ENCODE measurements around the gene PACS2.

Gene PACS2

DNA sequence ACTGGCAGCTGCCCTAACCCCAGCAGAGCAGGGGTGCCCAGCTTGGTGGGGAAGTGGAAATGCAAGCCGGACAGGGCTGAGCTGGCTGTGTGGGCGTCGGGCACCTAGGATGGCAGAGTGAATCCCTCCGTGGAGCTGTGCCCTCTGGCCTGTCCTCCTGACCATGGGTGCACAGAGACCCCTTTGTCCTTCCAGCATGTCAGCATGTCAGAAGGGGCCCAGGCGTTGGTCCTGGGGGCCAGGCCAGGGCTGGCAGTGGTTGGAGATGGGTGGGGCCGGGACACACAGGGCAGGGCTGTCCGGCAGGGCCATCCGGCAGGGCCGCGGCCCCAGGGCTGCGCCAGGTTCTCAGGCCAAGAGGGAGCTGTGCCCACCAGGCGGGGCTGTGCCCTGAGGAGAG is 75.0 kb downstream of the PACS2 start:
- no peaks in the 10 kb centered on the region for H3K27me3 ChIP-seq (ENCODE audit: insufficient read depth, poor library complexity, severe bottlenecking)
- no peak for DNase-seq (ENCODE audit: low read depth in 1 of 2, low spot score in 1 of 2)
- H3K27ac ChIP-seq (replicated peaks), result peak overlapping the region; percentile 70
- TF ChIP-seq GABPA (IDR thresholded peaks at IDR 0.05; ENCODE audit: low read depth) (no peak), POLR2AphosphoS5 (IDR thresholded peaks at IDR 0.05; ENCODE audit: low read depth) (no peak), SPI1 (IDR thresholded peaks at IDR 0.05; ENCODE audit: borderline replicate concordance, low read depth) (no peak)
- TF ChIP-seq, protein P1, sequence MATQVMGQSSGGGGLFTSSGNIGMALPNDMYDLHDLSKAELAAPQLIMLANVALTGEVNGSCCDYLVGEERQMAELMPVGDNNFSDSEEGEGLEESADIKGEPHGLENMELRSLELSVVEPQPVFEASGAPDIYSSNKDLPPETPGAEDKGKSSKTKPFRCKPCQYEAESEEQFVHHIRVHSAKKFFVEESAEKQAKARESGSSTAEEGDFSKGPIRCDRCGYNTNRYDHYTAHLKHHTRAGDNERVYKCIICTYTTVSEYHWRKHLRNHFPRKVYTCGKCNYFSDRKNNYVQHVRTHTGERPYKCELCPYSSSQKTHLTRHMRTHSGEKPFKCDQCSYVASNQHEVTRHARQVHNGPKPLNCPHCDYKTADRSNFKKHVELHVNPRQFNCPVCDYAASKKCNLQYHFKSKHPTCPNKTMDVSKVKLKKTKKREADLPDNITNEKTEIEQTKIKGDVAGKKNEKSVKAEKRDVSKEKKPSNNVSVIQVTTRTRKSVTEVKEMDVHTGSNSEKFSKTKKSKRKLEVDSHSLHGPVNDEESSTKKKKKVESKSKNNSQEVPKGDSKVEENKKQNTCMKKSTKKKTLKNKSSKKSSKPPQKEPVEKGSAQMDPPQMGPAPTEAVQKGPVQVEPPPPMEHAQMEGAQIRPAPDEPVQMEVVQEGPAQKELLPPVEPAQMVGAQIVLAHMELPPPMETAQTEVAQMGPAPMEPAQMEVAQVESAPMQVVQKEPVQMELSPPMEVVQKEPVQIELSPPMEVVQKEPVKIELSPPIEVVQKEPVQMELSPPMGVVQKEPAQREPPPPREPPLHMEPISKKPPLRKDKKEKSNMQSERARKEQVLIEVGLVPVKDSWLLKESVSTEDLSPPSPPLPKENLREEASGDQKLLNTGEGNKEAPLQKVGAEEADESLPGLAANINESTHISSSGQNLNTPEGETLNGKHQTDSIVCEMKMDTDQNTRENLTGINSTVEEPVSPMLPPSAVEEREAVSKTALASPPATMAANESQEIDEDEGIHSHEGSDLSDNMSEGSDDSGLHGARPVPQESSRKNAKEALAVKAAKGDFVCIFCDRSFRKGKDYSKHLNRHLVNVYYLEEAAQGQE (IDR thresholded peaks at IDR 0.05; ENCODE audit: insufficient replicate concordance, low read depth), result no peak
- H3K4me3 ChIP-seq (replicated peaks; ENCODE audit: insufficient read depth, low read length), result no peak overlapping the region

DNA sequence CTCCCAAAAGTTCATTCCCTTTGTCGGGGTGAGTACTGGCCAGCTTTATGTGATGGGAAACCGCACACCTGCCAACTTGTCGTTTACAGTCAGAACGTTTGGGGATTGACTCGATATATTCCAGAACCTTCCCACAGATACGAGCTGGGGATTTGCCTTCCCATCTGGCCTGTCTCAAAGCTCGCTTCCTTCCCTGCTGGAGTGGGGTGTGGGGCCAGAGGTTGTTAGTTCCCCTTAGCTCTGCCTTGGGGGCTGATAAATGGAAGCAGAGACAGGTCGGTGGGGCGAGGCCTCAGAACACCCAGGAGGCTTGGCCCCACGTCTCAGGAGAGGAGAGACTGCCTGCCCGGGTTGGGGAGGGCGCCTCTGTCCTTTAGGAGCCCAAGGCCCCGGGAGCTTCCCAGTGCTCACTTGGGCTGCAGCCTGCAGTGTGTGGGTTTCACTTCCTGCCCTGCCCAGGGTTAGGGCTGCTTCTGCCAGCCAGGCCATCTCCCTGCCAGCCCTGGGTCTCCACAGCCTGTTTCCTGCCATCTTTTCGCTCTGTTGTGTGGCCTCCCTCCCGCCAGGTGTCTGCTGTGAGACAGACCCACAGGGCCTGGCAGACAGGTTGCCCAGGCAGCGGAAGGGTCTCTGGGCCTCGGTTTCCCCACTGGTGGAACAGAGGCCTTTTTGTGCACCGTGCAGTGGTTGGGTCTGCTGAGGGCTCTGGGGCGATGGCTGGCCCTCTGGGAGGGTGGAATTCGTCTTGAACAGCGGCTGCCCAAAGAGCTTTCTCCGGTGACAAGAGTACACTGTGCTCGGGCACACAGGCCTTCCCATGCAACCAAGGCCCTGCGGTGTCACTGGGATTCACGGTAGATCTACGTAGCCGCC is 75.7 kb downstream of the PACS2 start:
- H3K27ac ChIP-seq (replicated peaks), result peak overlapping the region; percentile 70
- no peaks in the 10 kb centered on the region for H3K27me3 ChIP-seq (ENCODE audit: insufficient read depth, poor library complexity, severe bottlenecking)
- H3K4me3 ChIP-seq (replicated peaks; ENCODE audit: insufficient read depth, low read length), result no peak overlapping the region
- TF ChIP-seq GABPA (IDR thresholded peaks at IDR 0.05; ENCODE audit: low read depth) (no peak), POLR2AphosphoS5 (IDR thresholded peaks at IDR 0.05; ENCODE audit: low read depth) (no peak), SPI1 (IDR thresholded peaks at IDR 0.05; ENCODE audit: borderline replicate concordance, low read depth) (no peak; the same call in 1 of the 2 replicates)
- TF ChIP-seq, protein P2, sequence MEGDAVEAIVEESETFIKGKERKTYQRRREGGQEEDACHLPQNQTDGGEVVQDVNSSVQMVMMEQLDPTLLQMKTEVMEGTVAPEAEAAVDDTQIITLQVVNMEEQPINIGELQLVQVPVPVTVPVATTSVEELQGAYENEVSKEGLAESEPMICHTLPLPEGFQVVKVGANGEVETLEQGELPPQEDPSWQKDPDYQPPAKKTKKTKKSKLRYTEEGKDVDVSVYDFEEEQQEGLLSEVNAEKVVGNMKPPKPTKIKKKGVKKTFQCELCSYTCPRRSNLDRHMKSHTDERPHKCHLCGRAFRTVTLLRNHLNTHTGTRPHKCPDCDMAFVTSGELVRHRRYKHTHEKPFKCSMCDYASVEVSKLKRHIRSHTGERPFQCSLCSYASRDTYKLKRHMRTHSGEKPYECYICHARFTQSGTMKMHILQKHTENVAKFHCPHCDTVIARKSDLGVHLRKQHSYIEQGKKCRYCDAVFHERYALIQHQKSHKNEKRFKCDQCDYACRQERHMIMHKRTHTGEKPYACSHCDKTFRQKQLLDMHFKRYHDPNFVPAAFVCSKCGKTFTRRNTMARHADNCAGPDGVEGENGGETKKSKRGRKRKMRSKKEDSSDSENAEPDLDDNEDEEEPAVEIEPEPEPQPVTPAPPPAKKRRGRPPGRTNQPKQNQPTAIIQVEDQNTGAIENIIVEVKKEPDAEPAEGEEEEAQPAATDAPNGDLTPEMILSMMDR (IDR thresholded peaks at IDR 0.05; ENCODE audit: insufficient read depth, low read length), result no peak
- TF ChIP-seq, protein P1 (IDR thresholded peaks at IDR 0.05; ENCODE audit: insufficient replicate concordance, low read depth), result no peak
- peak; percentile 48 to 66 for DNase-seq (ENCODE audit: low read depth in 1 of 2, low spot score in 1 of 2)

DNA sequence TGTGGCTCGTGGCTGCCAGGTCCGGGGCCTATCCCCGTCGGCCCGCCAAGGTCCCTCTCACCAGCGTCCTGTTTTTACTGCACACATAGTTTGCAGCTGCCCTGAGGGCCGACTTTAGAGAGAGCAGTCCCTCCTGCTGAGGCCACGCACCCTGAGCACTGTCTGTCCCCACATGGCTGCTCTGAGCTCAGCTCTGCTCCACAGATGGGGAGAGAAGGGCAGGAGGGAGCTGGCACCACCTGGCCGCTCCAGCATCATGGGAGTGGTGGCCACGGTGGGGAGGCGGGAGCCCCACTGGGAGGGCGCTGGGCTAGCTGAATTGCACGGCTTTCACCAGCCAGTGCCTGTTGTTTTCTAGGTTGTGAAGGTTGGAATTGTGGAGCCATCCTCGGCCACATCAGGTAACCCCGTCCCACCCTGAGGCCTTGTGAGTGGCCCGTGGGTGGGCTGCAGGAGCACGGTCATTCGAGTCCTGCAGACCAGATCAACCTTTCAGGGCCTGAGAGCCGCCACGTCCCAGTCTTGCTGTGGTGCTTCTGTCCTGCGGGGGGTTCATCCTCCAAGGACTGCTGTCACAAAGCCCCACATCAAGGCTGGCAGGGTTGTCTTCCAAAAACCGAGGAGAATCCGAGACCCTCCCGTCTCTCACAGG is 76.4 kb downstream of the PACS2 start:
- TF ChIP-seq, protein P1 (IDR thresholded peaks at IDR 0.05; ENCODE audit: insufficient replicate concordance, low read depth), result no peak
- TF ChIP-seq POLR2AphosphoS5 (IDR thresholded peaks at IDR 0.05; ENCODE audit: low read depth), result no peak
- TF ChIP-seq, protein P2 (IDR thresholded peaks at IDR 0.05; ENCODE audit: insufficient read depth, low read length), result no peak
- no peak for TF ChIP-seq SPI1 (IDR thresholded peaks at IDR 0.05; ENCODE audit: borderline replicate concordance, low read depth)
- TF ChIP-seq GABPA (IDR thresholded peaks at IDR 0.05; ENCODE audit: low read depth), result no peak
- Histone ChIP-seq H3K27me3 (ENCODE audit: insufficient read depth, poor library complexity, severe bottlenecking) (no peaks in the 10 kb centered on the region), H3K27ac (replicated peaks) (peak overlapping the region; percentile 70), H3K4me3 (replicated peaks; ENCODE audit: insufficient read depth, low read length) (no peak overlapping the region)
- no peak for DNase-seq (ENCODE audit: low read depth in 1 of 2, low spot score in 1 of 2)

All from HL-60 (cell line).